Astrocyte of the spinal cord (primary cell): ENCODE results near the gene ST3GAL3.

ENCODE experiments used
- DNase-seq: peaks from one replicate; pipeline ENCODE4 v3.0.0; 2011; ENCODE audit warnings: low read depth, low spot score
- H3K4me3 ChIP-seq: 2 replicates; pipeline ENCODE4 v1.5.1; 2011; ENCODE audit warnings: low read depth, mild to moderate bottlenecking, low read length, moderate library complexity
- CTCF ChIP-seq: IDR thresholded peaks from 2 replicates; pipeline ENCODE4 v1.5.1; 2012; ENCODE audit warnings: low read depth, mild to moderate bottlenecking, low read length, inconsistent platforms
- in situ Hi-C: cut with HindIII; loops from 2 replicates; pipeline ENCODE4 v1.10.0; 2017; ENCODE audit warnings: low sequenced_read_pairs

The ST3GAL3 gene

GRCh38 chr1:43963006-43963405 lies 255.7 kb downstream of the ST3GAL3 start:
- H3K4me3 ChIP-seq, result no peak overlapping the region
- no peak for DNase-seq
- in situ Hi-C loops, result no loop called here
- TF ChIP-seq CTCF, result no peak

- no peak overlapping the region for H3K4me3 ChIP-seq
- TF ChIP-seq CTCF, result no peak
- DNase-seq, result no peak
- in situ Hi-C loops, result no loop called here
These were observed 256.6 kb downstream of the ST3GAL3 start for GRCh38 chr1:43963890-43964289.

DNA sequence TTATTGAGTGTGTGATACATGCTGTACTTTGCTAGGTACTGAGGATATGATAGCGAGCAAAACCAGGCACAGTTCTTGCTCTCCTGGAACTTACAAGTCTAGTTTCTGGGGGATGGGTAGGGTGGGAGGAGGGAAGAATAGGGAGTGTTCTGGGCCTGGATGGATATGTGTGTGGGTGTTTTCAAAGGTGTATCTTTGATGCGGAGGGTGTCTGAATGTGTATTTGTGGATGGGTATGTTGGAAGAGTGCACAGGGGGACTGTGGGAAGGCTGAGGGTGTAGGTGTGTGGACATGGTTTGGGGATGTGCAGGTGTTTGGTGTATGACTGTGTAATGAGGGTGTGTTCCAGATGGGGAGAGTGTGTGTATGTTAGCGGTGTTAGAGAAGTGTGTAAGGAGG lies 258.0 kb downstream of the ST3GAL3 start:
- no peak for DNase-seq
- no peak for TF ChIP-seq CTCF
- in situ Hi-C loops, result no loop called here
- no peak overlapping the region for H3K4me3 ChIP-seq

GRCh38 chr1:43968348-43968948 lies 261.1 kb downstream of the ST3GAL3 start:
- H3K4me3 ChIP-seq, result no peak overlapping the region
- in situ Hi-C loops, result no loop called here
- no peak for TF ChIP-seq CTCF
- DNase-seq, result no peak

- in situ Hi-C loops, result no loop called here
- no peak for DNase-seq
- no peak overlapping the region for H3K4me3 ChIP-seq
- TF ChIP-seq CTCF, result no peak
These were observed 262.0 kb downstream of the ST3GAL3 start for GRCh38 chr1:43969416-43969745.

DNA sequence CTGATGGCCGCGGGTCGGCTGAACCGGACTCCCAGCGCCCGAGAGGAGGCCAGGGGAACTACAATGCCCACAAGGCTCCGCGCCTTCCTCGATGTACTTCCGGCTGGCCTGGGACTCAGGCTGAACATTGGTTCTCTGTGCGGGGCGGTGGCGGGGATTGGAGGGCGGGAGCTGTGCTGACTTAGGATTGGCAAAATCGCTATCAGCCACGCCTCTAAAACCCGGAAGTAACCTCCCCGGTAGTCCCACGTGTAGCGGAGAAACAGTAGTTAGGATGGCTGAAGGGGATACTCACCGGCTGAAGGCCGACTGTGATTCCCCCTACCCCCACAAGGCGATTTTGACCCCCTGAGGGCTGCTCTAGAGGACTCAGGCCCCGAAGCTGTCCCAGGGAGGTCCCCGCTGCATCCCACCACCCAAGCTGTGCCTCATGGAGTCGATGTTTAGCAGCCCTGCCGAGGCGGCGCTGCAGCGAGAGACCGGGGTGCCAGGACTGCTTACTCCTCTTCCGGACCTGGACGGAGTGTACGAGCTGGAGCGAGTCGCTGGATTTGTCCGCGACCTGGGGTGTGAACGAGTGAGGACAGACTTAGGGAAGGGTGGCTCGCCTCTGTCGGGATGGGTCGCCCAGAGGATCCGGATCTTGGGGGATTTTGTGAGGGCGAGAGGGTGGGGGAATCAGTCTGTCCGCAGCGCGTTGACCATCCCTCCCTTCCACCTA lies 262.6 kb downstream of the ST3GAL3 start, which contains the start of gene DPH2:
Gene DPH2 (plus strand): TSS at position 265 of the 721 bp plus-strand sequence. CDS start 166 bp downstream, at position 431.
- peak; percentile 98 for DNase-seq
- no peak for TF ChIP-seq CTCF
- peak within 1 kb of the TSS; percentile 85 for H3K4me3 ChIP-seq
- in situ Hi-C loops, result no loop called here
